ENCODE measurements around the gene SMIM13. TPM values are rescaled to one million over a fixed set of nuclear protein-coding genes. Genes with fewer than 3 reads are reported as not detected.
A peak's percentile ranks its signal among the peaks of the same experiment; 100 is the strongest.

SMIM13 gene
- polyA plus RNA-seq, 1 donor from 2014 or later = 1.9 TPM

- Mint-ChIP-seq H3K4me1 (peaks cover 5 to 8% (median 6%) of the 10 kb centered on the region in 3 donors), H3K4me3 (peak overlapping the region in 3 of 4 donors; percentile 36 to 54 (median 46)), H3K27me3 (no peaks in the 10 kb centered on the region)
Observed at GRCh38 chr6:11172501-11173327, 79.1 kb downstream of the SMIM13 start.

DNA sequence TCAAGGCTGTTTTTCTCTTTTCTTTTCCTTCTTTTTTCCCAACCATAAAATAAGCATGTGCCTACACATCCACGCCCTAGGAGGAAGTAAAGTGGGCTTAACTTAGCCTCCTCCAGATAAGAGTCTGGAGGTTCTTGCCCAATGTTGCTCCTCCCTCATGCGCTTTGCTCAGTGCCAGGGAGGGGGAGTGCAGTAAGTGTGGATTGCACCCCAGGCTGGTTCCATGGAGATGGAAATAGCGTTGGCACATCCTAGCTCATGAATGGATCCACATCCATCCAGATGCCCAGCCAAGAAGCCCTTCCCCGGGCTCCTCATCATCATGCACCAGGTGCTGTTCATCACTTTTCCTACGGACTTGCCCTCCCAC lies 80.6 kb downstream of the SMIM13 start:
- Mint-ChIP-seq H3K4me1 (peaks cover 5 to 8% (median 6%) of the 10 kb centered on the region in 3 donors), H3K36me3 (no peaks in the 10 kb centered on the region), H3K9me3 (peaks cover 0 to under 1% (median 0%) of the 10 kb centered on the region in 3 donors), H3K4me3 (no peak overlapping the region), H3K27ac (no peak overlapping the region), H3K27me3 (no peaks in the 10 kb centered on the region)

More at GRCh38 chr6:11172501-11173327, 79.1 kb downstream of the SMIM13 start:
- Mint-ChIP-seq H3K27ac (peak overlapping the region in 1 of 3 donors; percentile 41), H3K36me3 (no peaks in the 10 kb centered on the region), H3K9me3 (no peaks in the 10 kb centered on the region)

DNA sequence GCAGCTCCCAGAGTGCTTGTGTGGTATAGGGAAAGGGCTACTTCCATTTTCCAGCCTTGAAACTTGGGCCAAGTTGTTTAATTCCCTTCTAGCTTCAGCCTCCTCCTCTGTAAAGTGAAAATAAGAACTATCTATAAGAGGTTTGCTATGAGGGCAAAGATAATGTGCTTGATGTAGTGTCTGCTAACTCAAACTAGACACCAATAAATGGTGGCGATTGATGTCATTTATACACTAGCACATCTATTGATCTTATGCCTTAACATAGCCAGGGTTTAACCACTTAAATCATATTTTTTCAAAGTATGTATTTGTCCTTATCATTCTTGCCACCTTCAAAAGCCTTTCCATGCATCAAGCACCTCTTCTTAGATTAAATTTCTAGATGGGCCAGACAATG lies 83.6 kb downstream of the SMIM13 start:
- Mint-ChIP-seq H3K36me3 (no peaks in the 10 kb centered on the region), H3K4me1 (peaks cover 4 to 6% (median 6%) of the 10 kb centered on the region in 3 donors), H3K27me3 (no peaks in the 10 kb centered on the region), H3K4me3 (no peak overlapping the region), H3K9me3 (peaks cover 0 to 15% (median under 1%) of the 10 kb centered on the region in 3 donors), H3K27ac (no peak overlapping the region)

- no peak overlapping the region for H3K4me3 Mint-ChIP-seq
- peaks cover 2 to 22% (median 2%) of the 10 kb centered on the region in 3 donors for H3K9me3 Mint-ChIP-seq
- peak overlapping the region in 1 of 3 donors; percentile 63 for H3K27ac Mint-ChIP-seq
- peaks cover 9% of the 10 kb centered on the region for H3K36me3 Mint-ChIP-seq
- no peaks in the 10 kb centered on the region for H3K4me1 Mint-ChIP-seq
- no peaks in the 10 kb centered on the region for H3K27me3 Mint-ChIP-seq
Observed at GRCh38 chr6:11179088-11179418, 85.4 kb downstream of the SMIM13 start.

GRCh38 chr6:11179419-11180202 lies 86.0 kb downstream of the SMIM13 start:
- Mint-ChIP-seq H3K4me3 (no peak overlapping the region), H3K9me3 (peaks cover 2 to 22% (median 2%) of the 10 kb centered on the region in 3 donors), H3K27ac (peak overlapping the region in 1 of 3 donors; percentile 63), H3K4me1 (no peaks in the 10 kb centered on the region), H3K36me3 (peaks cover 14% of the 10 kb centered on the region), H3K27me3 (no peaks in the 10 kb centered on the region)

DNA sequence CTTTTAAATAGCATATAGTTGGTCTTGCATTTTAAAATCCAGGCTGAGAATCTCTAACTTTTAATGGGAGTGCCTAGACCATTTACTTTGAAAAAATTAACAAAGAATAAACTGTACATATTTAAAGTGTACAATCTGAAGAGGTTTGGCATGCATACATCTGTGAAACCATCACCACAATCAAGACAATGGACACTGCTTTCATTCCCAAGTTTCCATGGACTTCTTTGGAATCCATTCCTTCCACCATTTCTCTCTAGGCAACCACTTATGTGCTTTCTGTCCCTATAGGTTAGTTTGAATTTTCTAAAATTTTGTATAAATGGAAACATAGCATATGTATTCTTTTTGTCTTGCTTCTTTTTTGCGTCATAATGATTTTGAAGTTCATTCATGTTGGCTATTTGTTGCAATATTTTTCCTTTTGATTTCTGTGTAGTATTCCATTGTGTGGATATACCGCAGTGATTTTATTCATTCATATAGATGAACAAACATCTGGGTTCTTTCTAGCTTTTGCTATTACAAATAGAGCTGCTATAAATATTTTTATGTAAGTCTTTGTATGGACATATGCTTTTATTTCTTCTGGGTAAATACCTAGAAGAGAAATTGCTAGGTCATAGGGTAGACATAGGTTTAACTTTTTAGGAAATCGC lies 88.0 kb downstream of the SMIM13 start:
- no peak overlapping the region for H3K4me3 Mint-ChIP-seq
- no peak overlapping the region for H3K27ac Mint-ChIP-seq
- peaks cover 2 to 22% (median 2%) of the 10 kb centered on the region in 3 donors for H3K9me3 Mint-ChIP-seq
- peaks cover 18% of the 10 kb centered on the region for H3K36me3 Mint-ChIP-seq
- H3K27me3 Mint-ChIP-seq = no peaks in the 10 kb centered on the region
- no peaks in the 10 kb centered on the region for H3K4me1 Mint-ChIP-seq

- Mint-ChIP-seq H3K4me1 (no peaks in the 10 kb centered on the region), H3K9me3 (peaks cover 2 to 22% (median 2%) of the 10 kb centered on the region in 3 donors), H3K36me3 (peaks cover 26% of the 10 kb centered on the region), H3K27me3 (no peaks in the 10 kb centered on the region), H3K4me3 (peak overlapping the region in 1 of 4 donors; percentile 33), H3K27ac (no peak overlapping the region)
Observed at GRCh38 chr6:11183761-11184362, 90.2 kb downstream of the SMIM13 start.

DNA sequence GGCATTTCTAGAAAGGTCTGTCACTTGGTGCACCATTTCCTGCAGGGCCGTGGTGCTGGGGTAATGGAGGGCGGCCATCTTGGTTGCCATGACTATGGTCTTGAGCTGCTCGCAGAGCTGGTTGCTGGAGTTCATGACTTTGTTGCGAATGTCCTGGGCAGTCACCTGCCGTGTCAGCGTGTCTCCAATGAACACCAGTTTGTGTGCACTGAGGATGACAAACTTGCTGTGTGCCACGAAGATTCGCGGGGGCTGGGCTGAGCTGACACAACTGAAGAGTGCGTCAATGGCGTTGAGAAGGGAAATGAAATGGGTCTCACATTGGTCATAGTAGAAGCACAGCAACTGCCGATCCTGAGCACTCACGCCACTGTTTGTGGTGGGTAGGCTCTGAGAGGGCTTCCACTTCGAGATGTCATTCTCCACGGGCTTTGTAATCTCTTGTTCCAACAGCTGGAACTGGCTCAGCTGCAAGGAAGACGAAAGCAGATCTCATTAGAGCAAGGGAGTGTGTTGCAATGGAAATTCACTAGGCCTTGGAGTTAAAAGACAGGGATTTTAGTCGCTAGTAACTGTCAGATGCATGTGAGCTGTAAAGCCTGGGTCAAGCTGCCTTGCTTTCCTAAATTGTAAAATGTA lies 91.7 kb downstream of the SMIM13 start:
- H3K4me3 Mint-ChIP-seq = no peak overlapping the region
- H3K27ac Mint-ChIP-seq = no peak overlapping the region
- H3K27me3 Mint-ChIP-seq = no peaks in the 10 kb centered on the region
- peaks cover 26% of the 10 kb centered on the region for H3K36me3 Mint-ChIP-seq
- H3K9me3 Mint-ChIP-seq = peaks cover 2 to 16% (median 2%) of the 10 kb centered on the region in 3 donors
- no peaks in the 10 kb centered on the region for H3K4me1 Mint-ChIP-seq

GRCh38 chr6:11187301-11187700 lies 93.7 kb downstream of the SMIM13 start:
- Mint-ChIP-seq H3K9me3 (peaks cover under 1 to 7% (median 2%) of the 10 kb centered on the region in 3 donors), H3K36me3 (peaks cover 30% of the 10 kb centered on the region)

More at GRCh38 chr6:11187301-11187700, 93.7 kb downstream of the SMIM13 start:
- H3K27me3 Mint-ChIP-seq = no peaks in the 10 kb centered on the region
- no peak overlapping the region for H3K4me3 Mint-ChIP-seq
- no peak overlapping the region for H3K27ac Mint-ChIP-seq
- H3K4me1 Mint-ChIP-seq = no peaks in the 10 kb centered on the region

Other genes with a start within 250 kb of the SMIM13 start
- not detected for gene GCM2, start 211.8 kb upstream of the SMIM13 start, polyA plus RNA-seq
- not detected for gene SYCP2L, start 206.8 kb upstream of the SMIM13 start, polyA plus RNA-seq
- not detected for gene ELOVL2, start 49.5 kb upstream of the SMIM13 start, polyA plus RNA-seq
- gene ERVFRD-1, start 17.9 kb downstream of the SMIM13 start, polyA plus RNA-seq = not detected
- gene NEDD9, start 138.8 kb downstream of the SMIM13 start, polyA plus RNA-seq = 32.4 TPM

Measured in IgD-negative memory B cell (primary cell).